Neural progenitor cell (in vitro differentiated cells): ENCODE measurements around the gene PIP5K1B.

Source experiments
- EZH2 ChIP-seq: fragments of 200-600 bp; sonication (generic); IDR thresholded peaks from 2 replicates; pipeline ENCODE4 v1.6.1; 2017; ENCODE audit warnings: antibody characterized with exemption, mild to moderate bottlenecking, moderate library complexity
- TF ChIP-seq, protein P1 (sequence below): fragments of 200-600 bp; sonication (generic); IDR thresholded peaks from 2 replicates; pipeline ENCODE4 v1.5.1; 2017; ENCODE audit warnings: antibody characterized with exemption, mild to moderate bottlenecking

DNA sequence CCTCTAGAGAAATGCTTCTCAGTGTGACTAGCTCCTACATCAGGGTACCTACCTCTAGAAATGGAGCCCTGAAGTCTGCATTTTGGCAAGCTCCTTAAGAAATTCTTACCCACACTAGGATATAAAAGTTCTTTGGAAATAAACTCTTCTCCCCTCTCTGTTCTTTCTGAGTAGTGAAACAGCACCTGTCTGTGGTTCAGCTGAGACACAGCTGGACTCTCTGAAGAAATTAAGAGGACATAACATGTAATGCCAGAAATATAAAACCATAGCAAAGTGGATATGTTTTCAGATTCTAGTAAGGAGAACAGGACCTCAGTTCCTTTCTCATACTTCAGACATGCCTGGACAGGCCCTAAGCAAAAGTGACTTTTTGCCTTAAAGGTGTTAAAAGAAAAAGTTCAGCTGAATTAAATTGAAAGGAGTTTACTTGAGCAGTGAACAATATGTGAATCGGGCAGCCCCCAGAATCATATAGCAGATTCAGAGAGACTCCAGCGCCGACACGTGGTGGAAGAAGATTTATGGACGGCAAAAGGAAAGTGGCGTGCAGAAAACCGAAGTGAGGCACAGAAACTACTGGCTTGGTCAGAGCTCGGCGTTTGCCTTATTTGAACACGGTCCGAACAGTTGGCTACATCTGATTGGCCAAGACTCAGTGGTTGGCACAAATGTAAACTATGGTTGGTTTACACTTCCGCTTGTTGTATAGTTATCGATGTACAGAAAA is 244.4 kb downstream of the PIP5K1B start:
- TF ChIP-seq EZH2 = no peak
- TF ChIP-seq, protein P1, sequence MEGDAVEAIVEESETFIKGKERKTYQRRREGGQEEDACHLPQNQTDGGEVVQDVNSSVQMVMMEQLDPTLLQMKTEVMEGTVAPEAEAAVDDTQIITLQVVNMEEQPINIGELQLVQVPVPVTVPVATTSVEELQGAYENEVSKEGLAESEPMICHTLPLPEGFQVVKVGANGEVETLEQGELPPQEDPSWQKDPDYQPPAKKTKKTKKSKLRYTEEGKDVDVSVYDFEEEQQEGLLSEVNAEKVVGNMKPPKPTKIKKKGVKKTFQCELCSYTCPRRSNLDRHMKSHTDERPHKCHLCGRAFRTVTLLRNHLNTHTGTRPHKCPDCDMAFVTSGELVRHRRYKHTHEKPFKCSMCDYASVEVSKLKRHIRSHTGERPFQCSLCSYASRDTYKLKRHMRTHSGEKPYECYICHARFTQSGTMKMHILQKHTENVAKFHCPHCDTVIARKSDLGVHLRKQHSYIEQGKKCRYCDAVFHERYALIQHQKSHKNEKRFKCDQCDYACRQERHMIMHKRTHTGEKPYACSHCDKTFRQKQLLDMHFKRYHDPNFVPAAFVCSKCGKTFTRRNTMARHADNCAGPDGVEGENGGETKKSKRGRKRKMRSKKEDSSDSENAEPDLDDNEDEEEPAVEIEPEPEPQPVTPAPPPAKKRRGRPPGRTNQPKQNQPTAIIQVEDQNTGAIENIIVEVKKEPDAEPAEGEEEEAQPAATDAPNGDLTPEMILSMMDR = no peak
